Caco-2 (cell line): ENCODE measurements around the gene ATF2. TPM values are rescaled to one million over a fixed set of nuclear protein-coding genes. Genes with fewer than 3 reads are reported as not detected.
A peak's percentile ranks its signal among the peaks of the same experiment; 100 is the strongest.

ENCODE experiments used
- BruUV-seq: library from RNA; stranded (reverse); fragments of 400-500 nt; replicated peaks from 2 replicates; lab custom pipeline; 2021; lab: Mats Ljungman, UMichigan
- CTCF ChIA-PET: fragments of 300-600 bp; sonication (Branson Sonifier 250); formaldehyde crosslinking; loops from one replicate; lab custom pipeline; 2022; ENCODE audit warnings: antibody characterized with exemption; lab: Charles Lee
- POLR2A ChIA-PET: fragments of 300-600 bp; sonication (Branson Sonifier 250); formaldehyde crosslinking; loops from one replicate; lab custom pipeline; 2022; ENCODE audit warnings: antibody characterized with exemption; lab: Charles Lee
- DNase-seq, 2 experiments: peaks; one replicate each; pipeline versions ENCODE4 v3.0.0 to v3.0.0-alpha.2; 2020 to 2022
- H3K27me3 ChIP-seq: replicated peaks from 2 replicates; pipeline ENCODE4 v1.6.0; 2011; ENCODE audit warnings: low read length; ENCODE audit not compliant: control insufficient read depth, insufficient read depth
- H3K36me3 ChIP-seq: 2 replicates; pipeline ENCODE4 v1.5.1; 2011; ENCODE audit warnings: low read length; ENCODE audit not compliant: control insufficient read depth, insufficient read depth
- H3K4me1 ChIP-seq: fragments of 250-450 bp; sonication (Bioruptor Pico); 2 replicates; pipeline ENCODE4 v1.5.1; 2020; ENCODE audit warnings: mild to moderate bottlenecking
- H3K4me3 ChIP-seq: 2 replicates; pipeline ENCODE4 v1.5.1; 2011; ENCODE audit warnings: low read depth, mild to moderate bottlenecking, control low read depth, low read length
- H3K9me3 ChIP-seq: fragments of 250-450 bp; sonication (Bioruptor Pico); 2 replicates; pipeline ENCODE4 v1.5.1; 2020; ENCODE audit warnings: mild to moderate bottlenecking, moderate library complexity
- H3K27ac Mint-ChIP-seq: one replicate; pipeline ENCODE4 v1.8.0; 2022; ENCODE audit warnings: mixed read lengths; ENCODE audit not compliant: unreplicated experiment
- H3K27me3 Mint-ChIP-seq: one replicate; pipeline ENCODE4 v1.8.0; 2022; ENCODE audit warnings: mixed read lengths; ENCODE audit not compliant: insufficient read depth, unreplicated experiment
- H3K36me3 Mint-ChIP-seq: one replicate; pipeline ENCODE4 v1.8.0; 2022; ENCODE audit warnings: mild to moderate bottlenecking, mixed read lengths; ENCODE audit not compliant: insufficient read depth, unreplicated experiment
- H3K4me1 Mint-ChIP-seq: one replicate; pipeline ENCODE4 v1.8.0; 2022; ENCODE audit warnings: low read depth, mixed read lengths; ENCODE audit not compliant: unreplicated experiment
- H3K4me3 Mint-ChIP-seq: one replicate; pipeline ENCODE4 v1.8.0; 2022; ENCODE audit warnings: mild to moderate bottlenecking, moderate library complexity, mixed read lengths; ENCODE audit not compliant: unreplicated experiment
- H3K9me3 Mint-ChIP-seq: one replicate; pipeline ENCODE4 v1.8.0; 2022; ENCODE audit warnings: mixed read lengths; ENCODE audit not compliant: unreplicated experiment
- CTCF ChIP-seq, 2 experiments: fragments of 200-600 bp in 1 of 2; IDR thresholded peaks; 1 replicate in 1 of 2; 2 replicates in 1 of 2; pipeline versions ENCODE4 v1.5.1 to v1.8.0; 2011 to 2022; ENCODE audit warnings: antibody characterized with exemption in 1 of 2, control low read depth in 1 of 2, inconsistent platforms in 1 of 2, low read depth in 1 of 2, low read length in 1 of 2, mild to moderate bottlenecking in 1 of 2, moderate library complexity in 1 of 2; ENCODE audit not compliant: insufficient read depth in 1 of 2, severe bottlenecking in 1 of 2, unreplicated experiment in 1 of 2
- intact Hi-C: fragments of 100-400 bp; cut with micrococcal nuclease; formaldehyde crosslinking; loops from one replicate; pipeline ENCODE4 v1.10.0; 2022; ENCODE audit not compliant: unreplicated experiment
- total RNA-seq: library from RNA; stranded (reverse); gene quantifications from 2 replicates; pipeline ENCODE4 v1.2.3, GENCODE V29; 2022

ATF2 gene
- total RNA-seq, 1 experiment from 2014 or later, result 47.1 TPM

GRCh38 chr2:175188761-175189160, 20.8 kb upstream of the ATF2 start:
- no peaks in the 10 kb centered on the region for H3K27me3 ChIP-seq
- H3K4me3 ChIP-seq, result no peak overlapping the region
- intact Hi-C loops, result no loop called here
- H3K36me3 Mint-ChIP-seq, result no peaks in the 10 kb centered on the region
- CTCF ChIA-PET, result no interaction called here
- no peaks in the 10 kb centered on the region for H3K9me3 Mint-ChIP-seq
- no peaks in the 10 kb centered on the region for H3K27me3 Mint-ChIP-seq
- no peaks in the 10 kb centered on the region for H3K9me3 ChIP-seq
- TF ChIP-seq CTCF (IDR thresholded peaks at IDR 0.05; ENCODE audit: insufficient read depth in 1 of 2, low read depth in 1 of 2, low read length in 1 of 2, severe bottlenecking in 1 of 2, unreplicated experiment in 1 of 2), result no peak
- no peaks in the 10 kb centered on the region for H3K36me3 ChIP-seq
- no TSS peak for BruUV-seq
- H3K27ac Mint-ChIP-seq, result no peak overlapping the region
- H3K4me3 Mint-ChIP-seq, result no peak overlapping the region
- no peaks in the 10 kb centered on the region for H3K4me1 Mint-ChIP-seq
- no peaks in the 10 kb centered on the region for H3K4me1 ChIP-seq
- DNase-seq, result no peak
- POLR2A ChIA-PET, result no interaction called here

DNA sequence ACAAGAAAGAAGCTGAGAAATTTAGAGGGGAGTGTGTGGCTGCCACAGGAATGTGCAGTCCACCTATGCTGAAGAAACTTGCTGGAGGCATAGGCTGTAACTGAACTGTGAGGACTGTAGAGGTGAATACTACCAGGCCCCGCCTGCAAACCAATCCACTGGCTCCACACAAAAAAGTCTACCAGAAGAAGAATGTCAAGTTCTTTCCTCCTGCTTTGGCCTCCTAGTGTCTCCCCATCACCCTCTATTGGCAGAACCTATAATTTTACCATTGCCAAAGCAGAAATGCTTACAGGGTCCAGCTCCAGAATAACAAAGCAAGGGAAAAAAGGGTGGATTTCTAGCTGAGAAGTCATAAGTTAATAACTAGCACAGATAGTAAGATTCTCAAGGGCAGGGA, 19.4 kb upstream of the ATF2 start:
- Mint-ChIP-seq H3K4me3 (no peak overlapping the region), H3K27ac (no peak overlapping the region), H3K36me3 (no peaks in the 10 kb centered on the region), H3K9me3 (no peaks in the 10 kb centered on the region), H3K27me3 (no peaks in the 10 kb centered on the region), H3K4me1 (no peaks in the 10 kb centered on the region)
- H3K36me3 ChIP-seq, result no peaks in the 10 kb centered on the region
- H3K4me3 ChIP-seq, result no peak overlapping the region
- intact Hi-C loops, result loop anchor here (1.0 kb wide), 2 partner anchors 76 to 151 kb away; no protein-coding TSS in a partner anchor
- H3K9me3 ChIP-seq, result no peaks in the 10 kb centered on the region
- no TSS peak for BruUV-seq
- peak; percentile 45 to 59 for DNase-seq
- CTCF ChIA-PET, result no interaction called here
- POLR2A ChIA-PET, result no interaction called here
- H3K4me1 ChIP-seq, result no peaks in the 10 kb centered on the region
- TF ChIP-seq CTCF (IDR thresholded peaks at IDR 0.05; ENCODE audit: insufficient read depth in 1 of 2, low read depth in 1 of 2, low read length in 1 of 2, severe bottlenecking in 1 of 2, unreplicated experiment in 1 of 2), result peak; percentile 16 to 64
- no peaks in the 10 kb centered on the region for H3K27me3 ChIP-seq

DNA sequence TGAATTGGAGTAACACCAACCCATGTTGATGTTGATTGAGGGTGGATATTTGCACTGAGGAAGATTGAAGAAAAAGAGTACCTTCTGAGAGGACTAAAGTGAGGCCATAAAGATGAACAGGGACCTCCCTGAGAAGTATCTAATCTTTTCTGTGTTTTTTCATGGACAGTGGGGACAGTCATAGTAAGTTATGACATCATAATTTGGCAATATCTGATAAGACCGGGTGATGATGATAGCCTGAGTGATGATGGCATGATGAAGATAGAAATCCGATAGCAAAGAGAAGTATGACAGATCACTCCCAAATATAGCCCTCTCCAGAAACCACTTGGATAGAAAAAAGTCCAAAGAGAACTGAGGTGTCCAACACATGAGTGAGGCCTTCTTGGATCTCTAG, 15.7 kb upstream of the ATF2 start:
- Mint-ChIP-seq H3K4me1 (peaks cover 9% of the 10 kb centered on the region), H3K27me3 (no peaks in the 10 kb centered on the region), H3K4me3 (no peak overlapping the region), H3K27ac (no peak overlapping the region), H3K9me3 (no peaks in the 10 kb centered on the region), H3K36me3 (peaks cover 30% of the 10 kb centered on the region)
- no TSS peak for BruUV-seq
- peaks cover 4% of the 10 kb centered on the region; the same call in 1 of the 2 replicates for H3K4me1 ChIP-seq
- no peak for DNase-seq
- H3K4me3 ChIP-seq, result no peak overlapping the region
- ChIA-PET POLR2A (no interaction called here), CTCF (no interaction called here)
- H3K9me3 ChIP-seq, result no peaks in the 10 kb centered on the region
- H3K27me3 ChIP-seq, result no peaks in the 10 kb centered on the region
- intact Hi-C loops, result no loop called here
- 0 out of 2 replicates have a peak, but pooled peaks cover 1% of the 10 kb centered on the region for H3K36me3 ChIP-seq
- no peak for TF ChIP-seq CTCF (IDR thresholded peaks at IDR 0.05; ENCODE audit: insufficient read depth in 1 of 2, low read depth in 1 of 2, low read length in 1 of 2, severe bottlenecking in 1 of 2, unreplicated experiment in 1 of 2)
